ENCODE measurements around the gene PPP1R14D. TPM values are rescaled to one million over a fixed set of nuclear protein-coding genes. Genes with fewer than 3 reads are reported as not detected.

The PPP1R14D gene
- total and polyA plus RNA-seq, 2 of the 8 experiments (the other 6 are each of a cell fraction or from before 2014, with no cell fraction given), result not detected

DNA sequence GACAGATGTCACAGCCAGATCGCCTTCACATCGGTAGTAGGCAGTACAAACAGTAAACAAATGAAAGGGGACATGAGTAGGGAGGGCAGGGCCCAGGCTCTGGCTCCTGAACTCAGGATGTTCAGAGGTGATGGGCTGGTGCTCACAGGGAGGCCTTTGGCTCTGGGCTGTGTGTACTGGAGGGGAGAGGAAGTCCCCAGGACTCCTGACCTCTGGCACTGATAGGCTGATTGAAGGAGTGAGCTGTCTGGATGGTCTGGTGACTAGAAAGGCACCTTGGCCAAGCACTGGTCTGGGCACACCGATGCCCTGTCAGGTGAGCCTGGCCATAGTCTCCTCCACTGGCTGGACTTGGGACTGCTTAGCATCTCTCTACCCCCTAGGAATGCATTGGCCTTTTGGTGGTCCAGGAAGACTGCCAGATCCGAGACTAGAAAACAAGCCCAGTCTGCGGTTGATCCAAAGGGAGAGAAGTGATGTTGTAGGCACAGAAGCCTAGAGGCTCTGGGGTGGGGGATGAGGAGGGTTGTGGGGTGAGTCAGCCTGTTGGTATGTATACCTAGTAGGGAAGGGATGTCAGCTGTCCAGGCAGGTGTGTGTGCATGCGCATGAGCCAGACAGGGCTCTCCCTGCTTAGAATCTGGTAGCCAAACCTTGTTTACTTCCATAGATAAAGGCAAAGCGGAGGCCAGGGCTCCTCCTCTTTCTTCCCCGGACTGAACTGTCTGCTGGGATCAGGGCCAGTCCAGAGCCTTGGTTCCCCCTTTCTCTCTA is 17.2 kb upstream of the PPP1R14D start (continued):
- TF ChIP-seq SAP30 (IDR thresholded peaks at IDR 0.05; ENCODE audit: insufficient read depth, insufficient replicate concordance, low read length) (no peak), SP4 (IDR thresholded peaks at IDR 0.05; ENCODE audit: low read length) (no peak)
